Osteoblast (primary cell): ENCODE data around the gene IL17REL. TPM values are rescaled to one million over a fixed set of nuclear protein-coding genes. Genes with fewer than 3 reads are reported as not detected.

Experiments
- DNase-seq: peaks from one replicate; pipeline ENCODE4 v3.0.0; 2011; ENCODE audit warnings: low spot score, mixed read lengths; ENCODE audit not compliant: insufficient read length; ENCODE audit errors: missing footprints
- H2AFZ ChIP-seq: 2 replicates; pipeline ENCODE4 v1.6.0; 2011; ENCODE audit warnings: mild to moderate bottlenecking, low read length
- H3K27ac ChIP-seq: 2 replicates; pipeline ENCODE4 v1.5.1; 2011; ENCODE audit warnings: mild to moderate bottlenecking, low read depth, low read length, moderate library complexity
- H3K27me3 ChIP-seq: 2 replicates; pipeline ENCODE4 v1.6.0; 2012; ENCODE audit warnings: mild to moderate bottlenecking, control low read depth, inconsistent platforms, low read length, moderate library complexity; ENCODE audit not compliant: insufficient read depth
- H3K36me3 ChIP-seq: 2 replicates; pipeline ENCODE4 v1.5.1; 2011; ENCODE audit warnings: mild to moderate bottlenecking, low read length, control low read depth, moderate library complexity; ENCODE audit not compliant: insufficient read depth
- H3K4me1 ChIP-seq: 2 replicates; pipeline ENCODE4 v1.5.1; 2011; ENCODE audit warnings: mild to moderate bottlenecking, low read length, control low read depth, moderate library complexity; ENCODE audit not compliant: insufficient read depth
- H3K4me2 ChIP-seq: 2 replicates; pipeline ENCODE4 v1.6.0; 2011; ENCODE audit warnings: mild to moderate bottlenecking, low read length; ENCODE audit not compliant: insufficient read depth
- H3K4me3 ChIP-seq: fragments of 200-600 bp; sonication (generic); 3 replicates; pipeline ENCODE4 v1.5.1; 2012; ENCODE audit warnings: mild to moderate bottlenecking, low read length, inconsistent platforms; ENCODE audit not compliant: insufficient read depth
- H3K79me2 ChIP-seq: 2 replicates; pipeline ENCODE4 v1.6.0; 2012; ENCODE audit warnings: mild to moderate bottlenecking, low read length, control low read depth, inconsistent platforms; ENCODE audit not compliant: insufficient read depth
- H3K9me3 ChIP-seq: 2 replicates; pipeline ENCODE4 v1.5.1; 2011; ENCODE audit warnings: low read depth, low read length, control low read depth
- H4K20me1 ChIP-seq: 2 replicates; pipeline ENCODE4 v1.6.0; 2012; ENCODE audit warnings: mild to moderate bottlenecking, low read length, control low read depth; ENCODE audit not compliant: insufficient read depth
- CTCF ChIP-seq: IDR thresholded peaks from 2 replicates; pipeline ENCODE4 v1.5.1; 2011; ENCODE audit warnings: mild to moderate bottlenecking, low read depth, low read length, moderate library complexity; ENCODE audit errors: extremely low read depth
- total RNA-seq: library from RNA; depleted of rRNA; stranded (reverse); fragments of >200 nt; gene quantifications from 2 replicates; pipeline ENCODE4 v1.2.3, GENCODE V29; 2012

The IL17REL gene
- total RNA-seq, 1 donor: not detected

GRCh38 chr22:49958931-49959781 lies 53.4 kb downstream of the IL17REL start:
- Histone ChIP-seq H3K9me3 (no peaks in the 10 kb centered on the region), H3K4me3 (peak overlapping the region; percentile 78), H3K4me2 (peak overlapping the region; percentile 84), H3K36me3 (peaks cover 14% of the 10 kb centered on the region), H3K79me2 (peaks cover 27% of the 10 kb centered on the region), H3K4me1 (peaks cover 17% of the 10 kb centered on the region), H3K27ac (no peak overlapping the region), H2AFZ (no peak overlapping the region), H4K20me1 (peaks cover 13% of the 10 kb centered on the region), H3K27me3 (no peaks in the 10 kb centered on the region)
- DNase-seq: no peak
- no peak for TF ChIP-seq CTCF

GRCh38 chr22:49958366-49958921 lies 54.1 kb downstream of the IL17REL start:
- peaks cover 11% of the 10 kb centered on the region for H4K20me1 ChIP-seq
- peaks cover 16% of the 10 kb centered on the region for H3K4me1 ChIP-seq
- no peak overlapping the region for H3K4me3 ChIP-seq
- H3K36me3 ChIP-seq: peaks cover 9% of the 10 kb centered on the region
- no peak for TF ChIP-seq CTCF
- peaks cover 20% of the 10 kb centered on the region for H3K79me2 ChIP-seq
- no peaks in the 10 kb centered on the region for H3K27me3 ChIP-seq
- H3K27ac ChIP-seq: no peak overlapping the region
- no peak overlapping the region for H3K4me2 ChIP-seq
- no peak overlapping the region for H2AFZ ChIP-seq
- DNase-seq: no peak
- H3K9me3 ChIP-seq: no peaks in the 10 kb centered on the region

- H3K9me3 ChIP-seq: no peaks in the 10 kb centered on the region
- no peak overlapping the region for H2AFZ ChIP-seq
- no peak overlapping the region for H3K4me2 ChIP-seq
- peaks cover 11% of the 10 kb centered on the region for H4K20me1 ChIP-seq
- DNase-seq: no peak
- H3K79me2 ChIP-seq: peaks cover 14% of the 10 kb centered on the region
- no peak overlapping the region for H3K27ac ChIP-seq
- H3K27me3 ChIP-seq: no peaks in the 10 kb centered on the region
- H3K36me3 ChIP-seq: peaks cover 3% of the 10 kb centered on the region
- H3K4me1 ChIP-seq: peaks cover 11% of the 10 kb centered on the region
- H3K4me3 ChIP-seq: no peak overlapping the region
- no peak for TF ChIP-seq CTCF
Observed at GRCh38 chr22:49957826-49958365, 54.7 kb downstream of the IL17REL start.
